ENCODE data around the gene HPCA. TPM values are rescaled to one million over a fixed set of nuclear protein-coding genes. Genes with fewer than 3 reads are reported as not detected.

The HPCA gene
- total and polyA plus RNA-seq, 2 donors (not counting 3 experiments of a cell fraction or from before 2014, with no cell fraction given) = not detected

GRCh38 chr1:32900371-32900955, 14.2 kb downstream of the HPCA start:
- FAIRE-seq (no peak), DNase-seq (ENCODE audit: low read depth, low spot score) (no peak)
- H3K27ac ChIP-seq (ENCODE audit: insufficient read depth, low read depth, low read length) = no peak overlapping the region
- H3K36me3 ChIP-seq (ENCODE audit: control insufficient read depth in 2 of 2, extremely low read depth in 1 of 2, insufficient read depth in 2 of 2, low read length in 2 of 2) = no peaks in the 10 kb centered on the region
- intact Hi-C loops (cut with micrococcal nuclease) (no loop called here), dilution Hi-C loops (cut with MboI; ENCODE audit: extremely low pct_ligation_motif_present, low sequenced_read_pairs) (no loop called here)
- H3K9me3 ChIP-seq (replicated peaks; ENCODE audit: control insufficient read depth, insufficient read depth, low read length) = no peaks in the 10 kb centered on the region
- no peaks in the 10 kb centered on the region for H3K9me1 ChIP-seq (replicated peaks; ENCODE audit: control insufficient read depth, extremely low read depth, insufficient read depth, low read length)
- H3K9ac ChIP-seq (replicated peaks; ENCODE audit: extremely low read depth, insufficient read depth, low read length) = no peak overlapping the region
- no peaks in the 10 kb centered on the region for H3K79me2 ChIP-seq (ENCODE audit: control insufficient read depth, insufficient read depth, low read length)
- peaks cover 0 to 3% of the 10 kb centered on the region in 2 experiments for H3K27me3 ChIP-seq (ENCODE audit: control insufficient read depth in 2 of 2, insufficient read depth in 2 of 2, low read length in 2 of 2)
- CTCF ChIA-PET = no interaction called here
- no TSS peak for BruUV-seq (replicated peaks)
- H3K4me3 ChIP-seq (replicated peaks in 1 of 3; ENCODE audit: insufficient read depth in 1 of 3, low read depth in 1 of 3, low read length in 3 of 3) = peak overlapping the region; percentile 28 to 43 (median 32)
- TF ChIP-seq JUN (IDR thresholded peaks at IDR 0.05; ENCODE audit: borderline replicate concordance, insufficient read depth, insufficient read length, low read depth) = no peak
- no peak for TF ChIP-seq CTCF (IDR thresholded peaks at IDR 0.05; ENCODE audit: extremely low read depth in 1 of 2, insufficient read depth in 1 of 2, low read depth in 1 of 2, low read length in 2 of 2)
- TF ChIP-seq FOS (IDR thresholded peaks at IDR 0.05; ENCODE audit: borderline replicate concordance, insufficient read depth, low read length) = no peak
- no peak for TF ChIP-seq POLR2A (IDR thresholded peaks at IDR 0.05; ENCODE audit: low read depth, low read length)
- no peak for TF ChIP-seq GATA2 (IDR thresholded peaks at IDR 0.05; ENCODE audit: insufficient read depth, insufficient read length, low read depth, low read length)
- TF ChIP-seq EZH2 (IDR thresholded peaks at IDR 0.05; ENCODE audit: borderline replicate concordance, low read depth, low read length, severe bottlenecking) = peak; percentile 34
- no peak for TF ChIP-seq MAX (IDR thresholded peaks at IDR 0.05; ENCODE audit: insufficient read depth, insufficient read length)
- TF ChIP-seq MYC (IDR thresholded peaks at IDR 0.05; ENCODE audit: low read depth, low read length) = no peak
- peak overlapping the region; percentile 50 for H3K4me2 ChIP-seq (ENCODE audit: insufficient read depth, low read length)
- H4K20me1 ChIP-seq (replicated peaks; ENCODE audit: control insufficient read depth, extremely low read depth, insufficient read depth, low read length) = no peaks in the 10 kb centered on the region
- POLR2A ChIA-PET = no interaction called here
- H3K4me1 ChIP-seq (ENCODE audit: control insufficient read depth, extremely low read depth, insufficient read depth, low read length) = peaks cover 13% of the 10 kb centered on the region
- H2AFZ ChIP-seq (ENCODE audit: low read depth, low read length) = peak overlapping the region; percentile 77

Measured in endothelial cell of umbilical vein (primary cell).